IPS-18a (cell line): Measurements from ENCODE around the gene PDE4D.

Source experiments
- H3K27ac ChIP-seq: one replicate; pipeline ENCODE4 v1.5.1; 2013; ENCODE audit warnings: low read length
- H3K27me3 ChIP-seq: one replicate; pipeline ENCODE4 v1.6.1; 2013; ENCODE audit warnings: mild to moderate bottlenecking, low read length; ENCODE audit not compliant: control insufficient read depth, insufficient read depth
- H3K36me3 ChIP-seq: one replicate; pipeline ENCODE4 v1.6.1; 2013; ENCODE audit warnings: low read depth, low read length; ENCODE audit not compliant: control insufficient read depth
- H3K4me1 ChIP-seq: one replicate; pipeline ENCODE4 v1.6.1; 2013; ENCODE audit warnings: low read depth, low read length; ENCODE audit not compliant: control insufficient read depth
- H3K4me3 ChIP-seq: one replicate; pipeline ENCODE4 v1.5.1; 2013; ENCODE audit warnings: low read length
- H3K9ac ChIP-seq: one replicate; pipeline ENCODE4 v1.6.1; 2013; ENCODE audit warnings: mild to moderate bottlenecking, low read length, moderate library complexity
- H3K9me3 ChIP-seq: one replicate; pipeline ENCODE4 v1.6.1; 2013; ENCODE audit warnings: low read depth, low read length; ENCODE audit not compliant: control insufficient read depth

The PDE4D gene

GRCh38 chr5:59146729-59147128 lies 746.8 kb downstream of the PDE4D start:
- Histone ChIP-seq H3K4me3 (no peak overlapping the region), H3K36me3 (no peaks in the 10 kb centered on the region), H3K9ac (no peak overlapping the region), H3K4me1 (no peaks in the 10 kb centered on the region), H3K9me3 (no peaks in the 10 kb centered on the region), H3K27ac (no peak overlapping the region), H3K27me3 (no peaks in the 10 kb centered on the region)

DNA sequence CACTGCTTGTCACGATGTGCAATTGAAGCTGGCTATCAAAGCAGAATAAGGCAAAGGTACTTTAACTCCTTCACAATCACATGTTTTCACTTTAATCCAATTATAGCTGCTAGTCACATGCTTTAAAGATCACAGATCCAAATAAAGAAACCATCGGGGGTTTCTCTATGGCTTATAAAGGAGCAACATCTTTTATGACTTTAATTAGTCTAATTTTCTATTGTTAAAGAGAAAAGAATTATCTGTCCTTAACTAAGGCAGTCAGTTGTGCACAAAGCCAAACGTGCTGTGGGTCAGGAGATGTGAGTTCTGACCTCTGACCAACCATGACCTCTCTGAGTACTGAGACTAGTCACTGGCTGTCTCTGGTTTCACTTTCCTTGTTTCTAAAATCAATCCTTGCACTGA lies 749.6 kb downstream of the PDE4D start:
- Histone ChIP-seq H3K9ac (no peak overlapping the region), H3K4me3 (no peak overlapping the region), H3K9me3 (no peaks in the 10 kb centered on the region), H3K27me3 (no peaks in the 10 kb centered on the region), H3K36me3 (no peaks in the 10 kb centered on the region), H3K4me1 (no peaks in the 10 kb centered on the region), H3K27ac (no peak overlapping the region)

DNA sequence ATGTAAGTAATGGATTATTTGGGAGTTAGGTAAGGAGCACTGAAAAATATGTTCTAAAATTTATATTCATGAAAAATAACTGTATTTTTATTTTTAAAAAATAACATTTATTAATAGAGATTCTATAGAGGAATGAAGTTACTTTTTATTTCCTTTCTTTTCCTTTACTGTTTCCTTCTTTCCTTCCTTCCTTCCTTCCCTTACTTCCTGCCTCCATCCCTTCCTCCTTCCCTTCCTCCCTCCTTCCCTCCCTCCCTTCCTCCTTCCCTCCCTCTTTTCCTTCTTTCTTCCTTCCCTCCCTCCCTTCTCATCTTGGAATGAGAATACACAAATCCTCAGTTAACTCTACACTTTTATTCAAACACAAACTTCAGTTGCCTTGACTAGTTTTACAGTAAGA lies 750.6 kb downstream of the PDE4D start:
- H3K9ac ChIP-seq, result no peak overlapping the region
- no peaks in the 10 kb centered on the region for H3K9me3 ChIP-seq
- H3K4me3 ChIP-seq, result no peak overlapping the region
- H3K4me1 ChIP-seq, result no peaks in the 10 kb centered on the region
- H3K27me3 ChIP-seq, result no peaks in the 10 kb centered on the region
- no peak overlapping the region for H3K27ac ChIP-seq
- no peaks in the 10 kb centered on the region for H3K36me3 ChIP-seq

GRCh38 chr5:59142138-59142537 lies 751.4 kb downstream of the PDE4D start:
- no peak overlapping the region for H3K27ac ChIP-seq
- no peak overlapping the region for H3K4me3 ChIP-seq
- H3K9me3 ChIP-seq, result no peaks in the 10 kb centered on the region
- H3K36me3 ChIP-seq, result no peaks in the 10 kb centered on the region
- no peaks in the 10 kb centered on the region for H3K4me1 ChIP-seq
- no peaks in the 10 kb centered on the region for H3K27me3 ChIP-seq
- no peak overlapping the region for H3K9ac ChIP-seq

GRCh38 chr5:59140133-59140532 lies 753.4 kb downstream of the PDE4D start:
- Histone ChIP-seq H3K9me3 (no peaks in the 10 kb centered on the region), H3K27ac (no peak overlapping the region), H3K4me1 (no peaks in the 10 kb centered on the region), H3K9ac (no peak overlapping the region), H3K36me3 (no peaks in the 10 kb centered on the region), H3K4me3 (no peak overlapping the region), H3K27me3 (no peaks in the 10 kb centered on the region)

DNA sequence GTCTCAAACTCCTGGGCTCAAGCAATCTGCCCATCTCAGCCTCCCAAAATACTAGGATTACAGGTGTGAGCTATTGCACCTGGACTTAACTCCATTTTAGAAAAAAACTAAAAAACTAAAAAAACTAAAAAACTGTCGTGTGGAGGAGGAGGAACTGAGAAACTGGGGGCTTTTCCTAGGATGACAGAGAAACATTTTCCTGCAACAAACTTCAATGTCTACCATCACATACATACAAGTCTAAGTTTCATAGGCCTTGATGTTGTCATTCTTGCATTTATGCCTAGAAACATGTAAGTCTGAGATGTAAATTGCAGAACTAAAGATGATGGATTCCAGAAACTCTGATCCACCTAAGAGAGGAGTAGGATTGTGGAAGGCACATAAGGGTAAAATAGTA lies 753.8 kb downstream of the PDE4D start:
- no peak overlapping the region for H3K9ac ChIP-seq
- no peaks in the 10 kb centered on the region for H3K36me3 ChIP-seq
- no peaks in the 10 kb centered on the region for H3K4me1 ChIP-seq
- no peak overlapping the region for H3K4me3 ChIP-seq
- no peak overlapping the region for H3K27ac ChIP-seq
- H3K9me3 ChIP-seq, result no peaks in the 10 kb centered on the region
- no peaks in the 10 kb centered on the region for H3K27me3 ChIP-seq

- no peaks in the 10 kb centered on the region for H3K9me3 ChIP-seq
These were observed 755.0 kb downstream of the PDE4D start for GRCh38 chr5:59138509-59138908.

GRCh38 chr5:59137846-59138245 lies 755.7 kb downstream of the PDE4D start:
- Histone ChIP-seq H3K4me3 (no peak overlapping the region), H3K36me3 (no peaks in the 10 kb centered on the region), H3K27ac (no peak overlapping the region), H3K27me3 (no peaks in the 10 kb centered on the region), H3K9me3 (no peaks in the 10 kb centered on the region), H3K4me1 (no peaks in the 10 kb centered on the region), H3K9ac (no peak overlapping the region)

More at GRCh38 chr5:59138509-59138908, 755.0 kb downstream of the PDE4D start:
- H3K36me3 ChIP-seq, result no peaks in the 10 kb centered on the region
- no peaks in the 10 kb centered on the region for H3K4me1 ChIP-seq
- H3K27ac ChIP-seq, result no peak overlapping the region
- no peaks in the 10 kb centered on the region for H3K27me3 ChIP-seq
- no peak overlapping the region for H3K9ac ChIP-seq
- no peak overlapping the region for H3K4me3 ChIP-seq

- Histone ChIP-seq H3K27ac (no peak overlapping the region), H3K36me3 (no peaks in the 10 kb centered on the region), H3K9ac (no peak overlapping the region), H3K4me3 (no peak overlapping the region), H3K27me3 (no peaks in the 10 kb centered on the region), H3K4me1 (no peaks in the 10 kb centered on the region), H3K9me3 (no peaks in the 10 kb centered on the region)
These were observed 757.0 kb downstream of the PDE4D start for GRCh38 chr5:59136549-59136948.

DNA sequence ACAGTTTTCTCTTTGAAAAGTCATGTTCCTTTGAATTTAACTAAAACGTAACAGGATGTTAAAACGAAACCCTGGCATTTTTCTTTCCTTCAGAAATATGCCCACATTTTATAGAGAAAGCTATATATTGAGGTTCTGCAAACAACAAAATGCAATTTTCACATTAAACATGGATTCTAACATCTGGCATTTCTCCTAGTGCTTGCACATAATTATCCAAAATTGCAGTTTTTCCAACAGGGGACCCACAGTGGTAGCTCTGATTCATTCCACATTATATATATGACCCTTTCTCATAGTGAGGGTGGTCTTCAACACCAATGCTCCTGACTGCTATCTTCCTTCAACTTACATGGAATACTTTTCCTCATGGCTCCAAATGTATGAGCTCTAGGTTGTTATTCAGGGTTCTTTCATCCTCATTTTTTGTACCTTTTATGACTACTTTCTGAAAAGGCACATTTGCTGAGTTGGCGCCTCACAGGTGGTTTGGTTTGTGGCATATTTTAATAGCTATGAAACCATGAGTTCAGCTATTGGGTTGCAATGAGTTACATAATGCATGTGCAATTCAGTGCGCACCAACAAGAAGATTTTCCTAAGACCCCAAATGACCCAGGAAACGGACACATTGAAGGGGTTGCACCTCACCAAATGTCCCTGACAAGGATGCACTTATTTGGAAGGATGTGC lies 758.9 kb downstream of the PDE4D start:
- Histone ChIP-seq H3K27me3 (no peaks in the 10 kb centered on the region), H3K9me3 (no peaks in the 10 kb centered on the region), H3K4me1 (peaks cover 9% of the 10 kb centered on the region), H3K36me3 (no peaks in the 10 kb centered on the region), H3K9ac (no peak overlapping the region), H3K27ac (no peak overlapping the region), H3K4me3 (no peak overlapping the region)

DNA sequence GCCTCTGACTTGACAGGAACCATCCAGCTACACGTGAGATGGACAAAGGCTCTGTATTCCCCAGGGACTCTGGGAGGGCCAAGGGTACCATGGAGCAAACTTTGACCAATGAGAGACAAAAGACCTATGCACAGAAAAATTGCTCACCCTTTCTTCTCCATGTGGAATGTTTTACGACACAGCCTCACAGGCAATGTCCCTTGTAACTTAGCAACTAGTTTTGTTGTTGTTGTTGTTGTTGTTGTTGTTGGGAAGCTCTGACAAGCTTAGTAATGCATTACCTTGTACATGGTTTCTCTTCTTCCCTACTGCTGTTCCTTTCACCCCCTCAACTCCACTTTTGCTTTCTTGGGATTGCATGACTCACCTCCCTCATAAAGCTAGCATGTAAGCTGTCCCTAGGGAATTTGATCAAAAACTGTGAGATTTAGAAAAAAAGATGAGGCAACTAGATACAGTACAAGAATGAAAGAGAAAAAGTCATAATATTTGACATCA lies 759.7 kb downstream of the PDE4D start:
- Histone ChIP-seq H3K27ac (no peak overlapping the region), H3K4me1 (peaks cover 9% of the 10 kb centered on the region), H3K27me3 (no peaks in the 10 kb centered on the region)

DNA sequence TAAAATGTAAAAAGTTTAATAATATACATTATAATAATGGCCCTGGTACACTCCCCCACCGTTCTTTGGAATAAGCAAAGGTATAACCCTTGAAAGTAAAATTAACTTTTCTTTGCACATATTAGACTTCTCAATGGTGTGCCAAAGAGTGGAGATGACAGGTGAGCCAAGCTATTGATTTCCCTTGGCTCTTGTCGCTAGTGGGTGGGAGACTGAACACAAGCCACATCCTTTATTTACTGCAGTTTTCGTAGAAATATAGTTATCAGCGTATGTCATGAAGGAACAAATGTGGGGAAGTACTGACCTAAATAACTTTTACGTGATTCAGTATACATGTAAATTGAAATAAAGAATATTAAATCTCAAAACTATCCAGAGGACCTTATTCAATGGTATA lies 761.4 kb downstream of the PDE4D start:
- Histone ChIP-seq H3K4me3 (no peak overlapping the region), H3K4me1 (peaks cover 20% of the 10 kb centered on the region), H3K36me3 (no peaks in the 10 kb centered on the region), H3K9ac (no peak overlapping the region), H3K27ac (no peak overlapping the region), H3K9me3 (no peaks in the 10 kb centered on the region), H3K27me3 (no peaks in the 10 kb centered on the region)

More for the DNA sequence above, 759.7 kb downstream of the PDE4D start:
- Histone ChIP-seq H3K9ac (no peak overlapping the region), H3K36me3 (no peaks in the 10 kb centered on the region), H3K4me3 (no peak overlapping the region), H3K9me3 (no peaks in the 10 kb centered on the region)
